HEK293T (cell line): Measurements from ENCODE around the gene OOEP.

Experiments used
- CTCF ChIA-PET: fragments of 350-600 bp; formaldehyde crosslinking; extraction: SDS; loops from one replicate; lab custom pipeline; 2021; ENCODE audit warnings: antibody characterized with exemption, inconsistent platforms; lab: Yijun Ruan, JAX
- POLR2A ChIA-PET: fragments of 350-600 bp; formaldehyde crosslinking; extraction: SDS; loops from one replicate; lab custom pipeline; 2020; ENCODE audit warnings: antibody characterized with exemption, inconsistent platforms; lab: Yijun Ruan, JAX
- DNase-seq: peaks from one replicate; pipeline ENCODE4 v3.0.0; 2012; ENCODE audit warnings: mixed read lengths; ENCODE audit errors: extremely low spot score
- ARNT ChIP-seq: fragments of 450-650 bp; IDR thresholded peaks from 2 replicates; pipeline ENCODE4 v1.6.1; 2017; ENCODE audit warnings: mild to moderate bottlenecking
- BHLHE40 ChIP-seq: fragments of 450-650 bp; IDR thresholded peaks from 2 replicates; pipeline ENCODE4 v1.6.1; 2016; ENCODE audit warnings: mild to moderate bottlenecking, moderate library complexity, borderline replicate concordance
- CTBP1 ChIP-seq: fragments of 450-650 bp; IDR thresholded peaks from 2 replicates; pipeline ENCODE4 v1.6.1; 2016; ENCODE audit warnings: borderline replicate concordance
- ELF4 ChIP-seq: fragments of 450-650 bp; IDR thresholded peaks from 2 replicates; pipeline ENCODE4 v1.6.1; 2017; ENCODE audit warnings: antibody characterized with exemption
- FOXA1 ChIP-seq: fragments of 450-650 bp; IDR thresholded peaks from 2 replicates; pipeline ENCODE4 v1.6.1; 2016; ENCODE audit warnings: mild to moderate bottlenecking
- FOXK2 ChIP-seq: fragments of 450-650 bp; IDR thresholded peaks from 2 replicates; pipeline ENCODE4 v1.6.1; 2016; ENCODE audit warnings: mild to moderate bottlenecking
- FOXM1 ChIP-seq: fragments of 450-650 bp; IDR thresholded peaks from 2 replicates; pipeline ENCODE4 v1.6.1; 2017; ENCODE audit warnings: mild to moderate bottlenecking, borderline replicate concordance
- HDGF ChIP-seq: fragments of 450-650 bp; IDR thresholded peaks from 2 replicates; pipeline ENCODE4 v1.6.1; 2017; ENCODE audit warnings: antibody characterized with exemption, borderline replicate concordance
- L3MBTL2 ChIP-seq: fragments of 450-650 bp; conservative IDR thresholded peaks from 2 replicates; pipeline ENCODE4 v1.6.1; 2016; ENCODE audit warnings: mild to moderate bottlenecking
- LEF1 ChIP-seq: fragments of 450-650 bp; IDR thresholded peaks from 2 replicates; pipeline ENCODE4 v1.6.1; 2017; ENCODE audit warnings: mild to moderate bottlenecking, borderline replicate concordance
- NFRKB ChIP-seq: fragments of 450-650 bp; IDR thresholded peaks from 2 replicates; pipeline ENCODE4 v1.6.1; 2016; ENCODE audit warnings: mild to moderate bottlenecking, moderate library complexity
- PKNOX1 ChIP-seq: fragments of 450-650 bp; IDR thresholded peaks from 2 replicates; pipeline ENCODE4 v1.6.1; 2016
- SP1 ChIP-seq: fragments of 450-650 bp; IDR thresholded peaks from 2 replicates; pipeline ENCODE4 v1.6.1; 2017
- SUZ12 ChIP-seq: fragments of 450-650 bp; IDR thresholded peaks from 2 replicates; pipeline ENCODE4 v1.6.1; 2016; ENCODE audit warnings: mild to moderate bottlenecking
- TARDBP ChIP-seq: fragments of 450-650 bp; IDR thresholded peaks from 2 replicates; pipeline ENCODE4 v1.6.1; 2016
- ZNF384 ChIP-seq: fragments of 450-650 bp; IDR thresholded peaks from 2 replicates; pipeline ENCODE4 v1.6.1; 2016

Gene OOEP

GRCh38 chr6:73368675-73369074 is 1.0 kb downstream of the OOEP start:
- POLR2A ChIA-PET, result no interaction called here
- no peak for DNase-seq
- no peak for TF ChIP-seq SUZ12
- no peak for TF ChIP-seq L3MBTL2
- TF ChIP-seq BHLHE40, result no peak
- TF ChIP-seq LEF1, result no peak
- TF ChIP-seq ZNF384, result no peak
- TF ChIP-seq FOXA1, result no peak
- no peak for TF ChIP-seq NFRKB
- no peak for TF ChIP-seq ELF4
- TF ChIP-seq TARDBP, result no peak
- no peak for TF ChIP-seq HDGF
- no peak for TF ChIP-seq SP1
- no peak for TF ChIP-seq CTBP1
- no peak for TF ChIP-seq FOXM1
- no peak for TF ChIP-seq FOXK2
- no peak for TF ChIP-seq PKNOX1
- CTCF ChIA-PET, result no interaction called here

GRCh38 chr6:73367761-73368355 is 1.8 kb downstream of the OOEP start:
- CTCF ChIA-PET, result no interaction called here
- DNase-seq, result no peak
- POLR2A ChIA-PET, result no interaction called here
- no peak for TF ChIP-seq HDGF
- no peak for TF ChIP-seq FOXK2
- TF ChIP-seq SP1, result no peak
- no peak for TF ChIP-seq CTBP1
- TF ChIP-seq BHLHE40, result no peak
- no peak for TF ChIP-seq NFRKB
- TF ChIP-seq PKNOX1, result no peak

- ChIA-PET CTCF (no interaction called here), POLR2A (no interaction called here)
- no peak for DNase-seq
- no peak for TF ChIP-seq SP1
- no peak for TF ChIP-seq LEF1
- no peak for TF ChIP-seq SUZ12
- TF ChIP-seq PKNOX1, result no peak
- TF ChIP-seq CTBP1, result no peak
- no peak for TF ChIP-seq ZNF384
- TF ChIP-seq FOXM1, result no peak
- no peak for TF ChIP-seq L3MBTL2
- TF ChIP-seq FOXK2, result no peak
- no peak for TF ChIP-seq TARDBP
- no peak for TF ChIP-seq HDGF
- TF ChIP-seq NFRKB, result no peak
- TF ChIP-seq ELF4, result no peak
- TF ChIP-seq FOXA1, result no peak
Measured at GRCh38 chr6:73364549-73364948, 5.1 kb downstream of the OOEP start.

GRCh38 chr6:73364121-73364520 is 5.6 kb downstream of the OOEP start:
- DNase-seq, result no peak
- ChIA-PET CTCF (no interaction called here), POLR2A (no interaction called here)
- TF ChIP-seq FOXM1 (no peak), TARDBP (no peak), BHLHE40 (no peak), ZNF384 (no peak), FOXK2 (no peak), PKNOX1 (no peak), ARNT (no peak), L3MBTL2 (no peak), ELF4 (no peak), HDGF (no peak), SP1 (no peak), SUZ12 (no peak), LEF1 (no peak), FOXA1 (no peak), NFRKB (no peak), CTBP1 (no peak)

- TF ChIP-seq FOXK2 (no peak), NFRKB (no peak), PKNOX1 (no peak), SP1 (no peak), HDGF (no peak), BHLHE40 (no peak), ELF4 (no peak), FOXM1 (no peak), ZNF384 (no peak), L3MBTL2 (no peak), LEF1 (no peak), CTBP1 (no peak), FOXA1 (no peak)
- POLR2A ChIA-PET, result no interaction called here
- CTCF ChIA-PET, result no interaction called here
- DNase-seq, result no peak
Measured at GRCh38 chr6:73363537-73363875, 6.2 kb downstream of the OOEP start.
